Liver (tissue), 9 donors: Measurements from ENCODE around the gene RPGRIP1. TPM values are rescaled to one million over a fixed set of nuclear protein-coding genes. Genes with fewer than 3 reads are reported as not detected.

Source experiments
- DNase-seq: peaks from one replicate; pipeline ENCODE4 v3.0.0-alpha.2; 2017; ENCODE audit warnings: low spot score
- H3K27ac ChIP-seq, 2 donors: one replicate each; pipeline ENCODE4 v1.7.0; 2013; ENCODE audit warnings: inconsistent platforms in 2 of 2, low read length in 2 of 2, control low read depth in 1 of 2, low read depth in 1 of 2, mild to moderate bottlenecking in 1 of 2
- H3K27me3 ChIP-seq, 4 donors: one replicate each; pipeline versions ENCODE4 v1.6.1 to v1.7.0; 2013; ENCODE audit warnings: low read length in 3 of 4, inconsistent platforms in 1 of 4, mild to moderate bottlenecking in 1 of 4, moderate library complexity in 1 of 4; ENCODE audit not compliant: control insufficient read depth in 4 of 4, insufficient read depth in 4 of 4
- H3K36me3 ChIP-seq, 4 donors: one replicate each; pipeline versions ENCODE4 v1.6.1 to v1.7.0; 2013; ENCODE audit warnings: low read length in 3 of 4, mild to moderate bottlenecking in 3 of 4, low read depth in 1 of 4, moderate library complexity in 1 of 4; ENCODE audit not compliant: control insufficient read depth in 4 of 4, insufficient read depth in 3 of 4
- H3K4me1 ChIP-seq, 4 donors: one replicate each; pipeline versions ENCODE4 v1.6.1 to v1.7.0; 2013; ENCODE audit warnings: low read length in 3 of 4, mild to moderate bottlenecking in 3 of 4, moderate library complexity in 1 of 4; ENCODE audit not compliant: control insufficient read depth in 4 of 4, insufficient read depth in 4 of 4
- H3K4me3 ChIP-seq, 3 donors: one replicate each; pipeline versions ENCODE4 v1.6.1 to v1.7.0; 2013; ENCODE audit warnings: low read length in 3 of 3, control low read depth in 1 of 3, low read depth in 1 of 3, mild to moderate bottlenecking in 1 of 3
- H3K9ac ChIP-seq, 2 donors: one replicate each; pipeline ENCODE4 v1.7.0; 2013; ENCODE audit warnings: low read length in 2 of 2, mild to moderate bottlenecking in 2 of 2, moderate library complexity in 2 of 2, control low read depth in 1 of 2, low read depth in 1 of 2
- H3K9me3 ChIP-seq, 4 donors: one replicate each; pipeline versions ENCODE4 v1.6.1 to v1.7.0; 2013; ENCODE audit warnings: low read length in 3 of 4; ENCODE audit not compliant: control insufficient read depth in 4 of 4
- ATF3 ChIP-seq: IDR thresholded peaks from 2 replicates; pipeline ENCODE4 v1.6.1; 2016; ENCODE audit warnings: antibody characterized with exemption
- CTCF ChIP-seq: fragments of 150-350 bp; IDR thresholded peaks from 2 replicates; pipeline ENCODE4 v1.5.1; 2017; ENCODE audit warnings: improper control_type of control experiment, low read depth, low read length; ENCODE audit not compliant: missing input control
- EGR1 ChIP-seq, 2 donors: IDR thresholded peaks; 2 replicates each; pipeline ENCODE4 v1.6.1; 2016 to 2018; ENCODE audit warnings: antibody characterized with exemption in 2 of 2, low read depth in 2 of 2
- FOXA2 ChIP-seq: IDR thresholded peaks from 2 replicates; pipeline ENCODE4 v1.6.1; 2016; ENCODE audit warnings: antibody characterized with exemption
- GABPA ChIP-seq, 2 donors: IDR thresholded peaks in 1 of 2; conservative IDR thresholded peaks in 1 of 2; 2 replicates each; pipeline ENCODE4 v1.6.1; 2016; ENCODE audit warnings: antibody characterized with exemption in 2 of 2, mild to moderate bottlenecking in 1 of 2, moderate library complexity in 1 of 2
- HNF4A ChIP-seq, 2 donors: conservative IDR thresholded peaks; 2 replicates each; pipeline ENCODE4 v1.6.1; 2016; ENCODE audit warnings: antibody characterized with exemption in 2 of 2, mild to moderate bottlenecking in 2 of 2
- HNF4G ChIP-seq: IDR thresholded peaks from 2 replicates; pipeline ENCODE4 v1.6.1; 2016; ENCODE audit warnings: antibody characterized with exemption
- JUND ChIP-seq, 2 donors: IDR thresholded peaks; 2 replicates each; pipeline ENCODE4 v1.6.1; 2016; ENCODE audit warnings: antibody characterized with exemption in 2 of 2
- NR2F2 ChIP-seq: IDR thresholded peaks from 2 replicates; pipeline ENCODE4 v1.6.1; 2016; ENCODE audit warnings: antibody characterized with exemption
- RAD21 ChIP-seq, 2 donors: IDR thresholded peaks; 2 replicates each; pipeline ENCODE4 v1.6.1; 2016; ENCODE audit warnings: antibody characterized with exemption in 2 of 2, mild to moderate bottlenecking in 2 of 2
- RXRA ChIP-seq, 2 donors: IDR thresholded peaks; 2 replicates each; pipeline ENCODE4 v1.6.1; 2017 to 2018; ENCODE audit warnings: antibody characterized with exemption in 2 of 2, mild to moderate bottlenecking in 1 of 2
- SP1 ChIP-seq: IDR thresholded peaks from 2 replicates; pipeline ENCODE4 v1.6.1; 2018; ENCODE audit warnings: antibody characterized with exemption, mild to moderate bottlenecking
- TAF1 ChIP-seq: conservative IDR thresholded peaks from 2 replicates; pipeline ENCODE4 v1.6.1; 2016; ENCODE audit warnings: antibody characterized with exemption, mild to moderate bottlenecking
- YY1 ChIP-seq: IDR thresholded peaks from 2 replicates; pipeline ENCODE4 v1.6.1; 2016; ENCODE audit warnings: antibody characterized with exemption, mild to moderate bottlenecking
- WGBS: extraction: QIAGEN DNeasy Blood & Tissue Kit; methylation state at CpG from one replicate; pipeline ENCODE4 v1.1.7; 2013; 5-methylcytosine and 5-hydroxymethylcytosine counted together
- polyA plus RNA-seq, 2 donors: library from polyadenylated mRNA; stranded (reverse) in 1 of 2; unstranded in 1 of 2; fragments of 200-250 nt in 1 of 2; fragments of >200 nt in 1 of 2; fragmentation: Nextera tagmentation in 1 of 2; extraction: Ambion mirVana in 1 of 2; gene quantifications; one replicate each; pipeline versions ENCODE4 v1.2.1 to v1.2.3, GENCODE V29; 2013 to 2015
- total RNA-seq, 2 donors: library from RNA; depleted of rRNA; stranded (reverse); fragments of >200 nt; gene quantifications; one replicate each; pipeline ENCODE4 v1.2.3, GENCODE V29; 2014
- TF ChIP-seq, protein P1 (sequence below): IDR thresholded peaks from 2 replicates; pipeline ENCODE4 v1.6.1; 2016; ENCODE audit warnings: antibody characterized with exemption
- donor health status: healthy.
- donor health status: healthy.
- donor health status: healthy.
- donor health status: healthy.
- donor health status: healthy.

The RPGRIP1 gene
- total and polyA plus RNA-seq, 4 donors, result 0.27 to 1.3 (median 0.40) TPM

GRCh38 chr14:21236948-21237797 is 42.7 kb upstream of the RPGRIP1 start:
- Histone ChIP-seq H3K9me3 (no peaks in the 10 kb centered on the region), H3K9ac (no peak overlapping the region), H3K27me3 (no peaks in the 10 kb centered on the region), H3K27ac (no peak overlapping the region), H3K4me3 (no peak overlapping the region), H3K36me3 (peaks cover 5 to 35% (median 31%) of the 10 kb centered on the region in 4 donors), H3K4me1 (peaks cover 3 to 26% (median 12%) of the 10 kb centered on the region in 4 donors)
- WGBS, result 88% methylated on average over 6 of the region's 6 CpGs
- no peak for DNase-seq
- TF ChIP-seq NR2F2 (no peak), RXRA (IDR thresholded peaks at IDR 0.05) (no peak), JUND (IDR thresholded peaks at IDR 0.05) (no peak), CTCF (no peak)

DNA sequence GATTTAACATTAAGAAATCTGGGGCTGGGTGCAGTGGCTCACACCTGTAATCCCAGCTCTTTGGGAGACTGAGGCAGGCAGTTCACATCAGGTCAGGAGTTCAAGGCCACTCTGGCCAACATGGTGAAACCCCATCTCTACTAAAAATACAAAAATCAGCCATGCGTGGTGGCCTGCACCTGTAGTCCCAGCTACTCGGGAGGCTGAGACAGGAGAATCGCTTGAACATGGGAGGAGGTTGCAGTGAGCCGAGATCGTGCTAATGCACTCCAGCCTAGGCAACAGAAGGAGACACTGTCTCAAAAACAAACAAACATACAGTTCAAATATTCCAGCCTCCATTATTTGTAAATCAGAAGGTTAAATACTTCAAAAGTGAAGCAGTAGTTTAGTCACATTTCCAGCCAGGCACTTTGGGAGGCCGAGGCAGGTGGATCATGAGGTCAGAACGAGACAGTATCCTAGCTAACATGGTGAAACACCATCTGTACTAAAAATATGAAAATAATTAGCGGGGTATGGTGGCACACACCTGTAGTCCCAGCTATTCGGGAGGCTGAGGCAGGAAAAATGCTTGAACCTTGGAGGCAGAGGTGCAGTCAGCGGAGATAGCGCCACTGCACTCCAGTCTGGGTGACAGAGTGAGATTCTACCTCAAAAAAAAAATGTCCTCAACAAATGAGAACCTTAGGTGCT is 40.9 kb upstream of the RPGRIP1 start:
- no peaks in the 10 kb centered on the region for H3K9me3 ChIP-seq
- TF ChIP-seq TAF1, result no peak
- no peaks in the 10 kb centered on the region for H3K27me3 ChIP-seq
- DNase-seq, result no peak
- WGBS, result 94% methylated on average over 11 of the region's 11 CpGs
- no peak overlapping the region for H3K27ac ChIP-seq
- peaks cover 4 to 30% (median 10%) of the 10 kb centered on the region in 4 donors for H3K4me1 ChIP-seq
- peaks cover 2 to 31% (median 22%) of the 10 kb centered on the region in 4 donors for H3K36me3 ChIP-seq
- H3K9ac ChIP-seq, result no peak overlapping the region
- H3K4me3 ChIP-seq, result no peak overlapping the region

DNA sequence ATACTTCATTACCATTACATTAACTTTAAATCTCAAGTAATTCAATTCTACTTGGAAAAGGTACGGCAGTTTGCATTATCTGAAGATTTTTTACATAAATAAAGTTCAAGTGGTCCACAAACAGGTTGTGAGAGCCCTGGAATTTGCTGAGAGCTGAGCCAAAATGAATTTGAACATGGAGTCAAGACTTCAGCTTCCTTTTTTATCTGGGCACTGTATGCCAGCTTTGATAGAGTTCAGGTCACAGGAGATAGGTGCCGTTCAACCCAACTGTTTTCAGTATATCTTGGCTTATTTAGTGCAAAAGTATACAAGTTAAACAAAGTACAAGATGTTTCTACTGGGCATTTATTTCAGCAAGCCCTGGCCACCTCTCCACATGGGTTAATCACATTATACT is 39.5 kb upstream of the RPGRIP1 start:
- Histone ChIP-seq H3K36me3 (peaks cover 4 to 29% (median 20%) of the 10 kb centered on the region in 4 donors), H3K4me3 (no peak overlapping the region), H3K9ac (no peak overlapping the region), H3K27me3 (no peaks in the 10 kb centered on the region), H3K4me1 (peaks cover 3 to 30% (median 13%) of the 10 kb centered on the region in 4 donors), H3K9me3 (no peaks in the 10 kb centered on the region), H3K27ac (no peak overlapping the region)
- TF ChIP-seq TAF1, result no peak
- no peak for TF ChIP-seq SP1
- TF ChIP-seq HNF4A (conservative IDR thresholded peaks at IDR 0.05), result no peak
- no peak for TF ChIP-seq ATF3
- no peak for TF ChIP-seq RXRA (IDR thresholded peaks at IDR 0.05)
- TF ChIP-seq FOXA2, result no peak
- no peak for TF ChIP-seq EGR1 (IDR thresholded peaks at IDR 0.05; ENCODE audit: low read depth in 2 of 2)
- TF ChIP-seq RAD21 (IDR thresholded peaks at IDR 0.05), result no peak
- TF ChIP-seq GABPA (IDR thresholded peaks at IDR 0.05 in 1 of 2, conservative IDR thresholded peaks at IDR 0.05 in 1 of 2), result no peak
- TF ChIP-seq, protein P1, sequence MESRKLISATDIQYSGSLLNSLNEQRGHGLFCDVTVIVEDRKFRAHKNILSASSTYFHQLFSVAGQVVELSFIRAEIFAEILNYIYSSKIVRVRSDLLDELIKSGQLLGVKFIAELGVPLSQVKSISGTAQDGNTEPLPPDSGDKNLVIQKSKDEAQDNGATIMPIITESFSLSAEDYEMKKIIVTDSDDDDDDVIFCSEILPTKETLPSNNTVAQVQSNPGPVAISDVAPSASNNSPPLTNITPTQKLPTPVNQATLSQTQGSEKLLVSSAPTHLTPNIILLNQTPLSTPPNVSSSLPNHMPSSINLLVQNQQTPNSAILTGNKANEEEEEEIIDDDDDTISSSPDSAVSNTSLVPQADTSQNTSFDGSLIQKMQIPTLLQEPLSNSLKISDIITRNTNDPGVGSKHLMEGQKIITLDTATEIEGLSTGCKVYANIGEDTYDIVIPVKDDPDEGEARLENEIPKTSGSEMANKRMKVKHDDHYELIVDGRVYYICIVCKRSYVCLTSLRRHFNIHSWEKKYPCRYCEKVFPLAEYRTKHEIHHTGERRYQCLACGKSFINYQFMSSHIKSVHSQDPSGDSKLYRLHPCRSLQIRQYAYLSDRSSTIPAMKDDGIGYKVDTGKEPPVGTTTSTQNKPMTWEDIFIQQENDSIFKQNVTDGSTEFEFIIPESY, result no peak
- no peak for TF ChIP-seq YY1
- no peak for TF ChIP-seq JUND (IDR thresholded peaks at IDR 0.05)
- TF ChIP-seq HNF4G, result no peak
- WGBS, result 56% methylated on average over 2 of the region's 2 CpGs
- DNase-seq, result no peak
